Fibroblast of pulmonary artery (primary cell): ENCODE results near the gene GRM2.

Source experiments
- DNase-seq: peaks from one replicate; pipeline ENCODE4 v3.0.0-alpha.2; 2010; ENCODE audit warnings: low read depth
- H3K4me3 ChIP-seq: replicated peaks from 2 replicates; pipeline ENCODE4 v1.5.1; 2011; ENCODE audit warnings: low read depth, mild to moderate bottlenecking, control low read depth, low read length, moderate library complexity
- CTCF ChIP-seq: IDR thresholded peaks from 2 replicates; pipeline ENCODE4 v1.5.1; 2011; ENCODE audit warnings: mild to moderate bottlenecking, control low read depth, low read length, inconsistent platforms; ENCODE audit errors: missing control alignments

Gene GRM2

GRCh38 chr3:51720292-51721061 lies 13.6 kb downstream of the GRM2 start:
- TF ChIP-seq CTCF = no peak
- no peak overlapping the region for H3K4me3 ChIP-seq
- DNase-seq = no peak

DNA sequence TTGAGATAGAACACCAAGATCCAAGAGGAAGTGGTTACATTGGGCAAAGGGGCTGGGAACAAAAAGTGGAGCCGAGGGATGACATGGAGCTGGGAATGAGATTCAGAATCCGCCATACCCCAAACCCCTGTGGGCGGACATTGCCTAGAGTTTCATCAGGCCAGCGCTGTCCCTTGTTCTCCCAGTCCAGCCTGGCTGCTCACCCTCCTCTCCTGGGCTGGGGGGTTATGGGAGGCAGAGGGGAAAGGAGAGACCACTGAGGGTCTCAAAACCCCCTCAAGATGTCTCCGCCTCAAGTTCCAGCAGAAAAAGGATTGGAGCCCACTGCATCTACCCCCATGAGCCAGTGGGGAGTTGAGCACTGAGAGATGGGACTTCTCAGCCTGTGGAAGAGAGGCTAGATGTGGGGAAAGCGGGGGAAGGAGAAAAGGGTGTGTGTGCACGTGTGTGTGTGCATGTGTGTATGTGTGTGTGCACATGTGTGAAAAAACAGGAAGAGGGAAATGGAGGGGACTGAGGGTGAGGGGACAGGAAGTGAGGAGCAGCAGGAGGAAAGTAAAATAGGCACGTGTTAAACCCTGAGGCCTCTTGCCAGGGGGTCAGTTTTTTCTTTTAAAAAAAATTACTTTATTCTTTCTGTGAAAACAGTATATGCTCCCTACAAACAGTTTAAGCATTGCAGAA lies 14.3 kb downstream of the GRM2 start:
- TF ChIP-seq CTCF = no peak
- no peak overlapping the region for H3K4me3 ChIP-seq
- no peak for DNase-seq

DNA sequence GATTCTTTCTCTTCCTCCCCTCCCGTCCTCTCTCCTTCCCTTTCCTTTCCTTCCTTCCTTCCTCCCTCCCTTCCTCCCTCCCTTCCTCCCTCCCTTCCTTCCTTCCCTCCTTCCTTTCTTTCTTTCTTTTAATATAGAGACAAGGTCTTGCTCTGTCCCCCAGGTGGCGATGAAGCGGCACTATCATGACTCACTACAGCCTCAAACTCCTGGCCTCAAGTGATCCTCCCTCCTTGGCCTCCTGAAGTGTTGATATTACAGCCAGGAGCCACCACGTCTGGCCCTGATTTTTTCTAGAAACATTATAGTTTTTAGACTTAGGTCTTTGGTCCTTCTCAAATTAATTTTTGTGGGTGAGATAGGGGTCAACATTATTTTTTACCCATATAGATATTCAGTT lies 15.5 kb downstream of the GRM2 start:
- no peak for DNase-seq
- no peak for TF ChIP-seq CTCF
- H3K4me3 ChIP-seq = no peak overlapping the region

DNA sequence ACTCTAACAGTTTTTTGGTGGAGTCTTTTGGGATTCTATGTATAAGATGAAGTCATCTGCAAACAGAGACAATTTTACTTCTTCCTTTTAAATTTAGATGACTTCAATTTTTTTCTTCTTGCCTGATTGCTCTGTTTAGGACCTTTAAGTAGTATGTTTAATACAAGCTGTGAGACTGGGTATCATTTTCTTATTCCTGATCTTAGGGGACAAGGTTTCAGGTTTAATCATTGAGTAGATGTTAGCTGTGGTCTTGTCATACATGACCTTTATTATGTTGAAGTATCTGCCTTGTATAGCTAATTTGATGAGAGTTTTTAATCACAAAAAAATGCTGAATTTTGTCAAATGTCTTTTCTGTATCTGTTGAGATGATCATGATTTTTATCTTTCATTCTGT lies 20.6 kb downstream of the GRM2 start:
- TF ChIP-seq CTCF = no peak
- no peak overlapping the region for H3K4me3 ChIP-seq
- DNase-seq = no peak

- DNase-seq = no peak
- H3K4me3 ChIP-seq = no peak overlapping the region
- no peak for TF ChIP-seq CTCF
These were observed 22.3 kb downstream of the GRM2 start for GRCh38 chr3:51729042-51729633.

- TF ChIP-seq CTCF = no peak
- DNase-seq = no peak
These were observed 27.1 kb downstream of the GRM2 start for GRCh38 chr3:51733859-51734571.

More at GRCh38 chr3:51733859-51734571, 27.1 kb downstream of the GRM2 start:
- H3K4me3 ChIP-seq = no peak overlapping the region
